Activated naive CD8-positive, alpha-beta T cell treated with anti-CD3 and anti-CD28 coated beads for 36 hours (primary cell): ENCODE results near the gene UFSP2. TPM values are rescaled to one million over a fixed set of nuclear protein-coding genes. Genes with fewer than 3 reads are reported as not detected.
A peak's percentile ranks its signal among the peaks of the same experiment; 100 is the strongest.

ENCODE experiments used
- DNase-seq: peaks from one replicate; pipeline ENCODE4 v3.0.0; 2021
- H3K27ac Mint-ChIP-seq: one replicate; pipeline ENCODE4 v1.8.0; 2022; ENCODE audit warnings: mild to moderate bottlenecking, moderate library complexity, mixed read lengths
- H3K27me3 Mint-ChIP-seq: one replicate; pipeline ENCODE4 v1.8.0; 2022; ENCODE audit warnings: mild to moderate bottlenecking, mixed read lengths
- H3K36me3 Mint-ChIP-seq: one replicate; pipeline ENCODE4 v1.8.0; 2021; ENCODE audit warnings: mild to moderate bottlenecking, mixed read lengths
- H3K4me1 Mint-ChIP-seq: one replicate; pipeline ENCODE4 v1.8.0; 2021; ENCODE audit warnings: mixed read lengths
- H3K4me3 Mint-ChIP-seq: one replicate; pipeline ENCODE4 v1.8.0; 2022; ENCODE audit warnings: mild to moderate bottlenecking, moderate library complexity, mixed read lengths
- H3K9me3 Mint-ChIP-seq: one replicate; pipeline ENCODE4 v1.8.0; 2022; ENCODE audit warnings: mixed read lengths
- total RNA-seq, 2 experiments: library from RNA; stranded (reverse); gene quantifications; one replicate each; pipeline ENCODE4 v1.2.3, GENCODE V29; 2021

UFSP2 gene
- total RNA-seq, 2 experiments from 2014 or later, result 25.6 to 27.2 TPM

- Mint-ChIP-seq H3K27me3 (no peaks in the 10 kb centered on the region), H3K9me3 (no peaks in the 10 kb centered on the region), H3K4me1 (peaks cover 4% of the 10 kb centered on the region), H3K27ac (no peak overlapping the region), H3K36me3 (peaks cover 21% of the 10 kb centered on the region), H3K4me3 (no peak overlapping the region)
- DNase-seq, result no peak
Measured at GRCh38 chr4:185404031-185404430, 21.7 kb downstream of the UFSP2 start.

- Mint-ChIP-seq H3K9me3 (no peaks in the 10 kb centered on the region), H3K36me3 (peaks cover 26% of the 10 kb centered on the region), H3K27me3 (no peaks in the 10 kb centered on the region), H3K27ac (no peak overlapping the region), H3K4me3 (peak overlapping the region; percentile 10), H3K4me1 (peaks cover 21% of the 10 kb centered on the region)
- DNase-seq, result no peak
Measured at GRCh38 chr4:185399466-185399865, 26.3 kb downstream of the UFSP2 start.

- no peak overlapping the region for H3K27ac Mint-ChIP-seq
- peaks cover 28% of the 10 kb centered on the region for H3K4me1 Mint-ChIP-seq
- no peak for DNase-seq
- H3K27me3 Mint-ChIP-seq, result no peaks in the 10 kb centered on the region
- peaks cover 25% of the 10 kb centered on the region for H3K36me3 Mint-ChIP-seq
- H3K9me3 Mint-ChIP-seq, result no peaks in the 10 kb centered on the region
- H3K4me3 Mint-ChIP-seq, result peak overlapping the region; percentile 32
Measured at GRCh38 chr4:185398618-185399017, 27.1 kb downstream of the UFSP2 start.

DNA sequence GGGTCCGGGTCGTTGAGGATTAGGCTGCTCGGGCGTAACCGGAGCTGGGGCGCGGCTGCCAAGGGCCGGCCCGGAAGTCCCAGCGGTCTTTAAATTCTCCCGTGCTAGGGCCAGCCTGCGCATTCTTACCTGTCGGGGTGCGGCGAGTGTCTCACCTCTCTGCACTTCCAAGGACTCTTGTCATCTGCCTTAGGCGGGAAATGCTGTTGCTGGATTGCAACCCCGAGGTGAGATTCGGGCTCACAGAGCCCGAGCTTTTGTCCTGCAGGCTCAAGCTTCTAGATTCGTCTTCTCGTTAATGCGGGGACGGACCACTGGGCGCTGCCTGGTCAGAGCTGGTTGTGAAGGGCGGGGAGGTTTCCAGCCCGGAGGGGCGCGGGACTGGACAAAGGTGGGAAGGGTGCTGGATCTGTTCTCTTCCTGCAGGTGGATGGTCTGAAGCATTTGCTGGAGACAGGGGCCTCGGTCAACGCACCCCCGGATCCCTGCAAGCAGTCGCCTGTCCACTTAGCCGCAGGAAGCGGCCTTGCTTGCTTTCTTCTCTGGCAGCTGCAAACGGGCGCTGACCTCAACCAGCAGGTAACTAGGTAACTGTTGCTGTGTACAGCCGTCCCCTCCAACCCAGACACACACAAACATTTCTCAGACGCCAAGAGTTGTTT is 28.9 kb downstream of the UFSP2 start, which contains the start of gene ANKRD37:
Gene ANKRD37 (plus strand): TSS at position 118 of the 662 bp plus-strand sequence. CDS start 83 bp downstream, at position 201.
- peaks cover 30% of the 10 kb centered on the region for H3K36me3 Mint-ChIP-seq
- no peaks in the 10 kb centered on the region for H3K27me3 Mint-ChIP-seq
- DNase-seq, result no peak
- no peaks in the 10 kb centered on the region for H3K9me3 Mint-ChIP-seq
- peak within 1 kb of the TSS; percentile 92 for H3K27ac Mint-ChIP-seq
- H3K4me1 Mint-ChIP-seq, result peaks cover 30% of the 10 kb centered on the region
- peak within 1 kb of the TSS; percentile 82 for H3K4me3 Mint-ChIP-seq

- H3K4me3 Mint-ChIP-seq, result peak overlapping the region; percentile 82
- H3K27ac Mint-ChIP-seq, result peak overlapping the region; percentile 92
- H3K9me3 Mint-ChIP-seq, result no peaks in the 10 kb centered on the region
- DNase-seq, result peak; percentile 98
- no peaks in the 10 kb centered on the region for H3K27me3 Mint-ChIP-seq
- peaks cover 30% of the 10 kb centered on the region for H3K4me1 Mint-ChIP-seq
- H3K36me3 Mint-ChIP-seq, result peaks cover 30% of the 10 kb centered on the region
Measured at GRCh38 chr4:185395956-185396723, 29.6 kb downstream of the UFSP2 start.

GRCh38 chr4:185395238-185395955 is 30.4 kb downstream of the UFSP2 start, which contains the start of gene LRP2BP:
Gene LRP2BP (minus strand): TSS chr4:185395924. CDS start chr4:185378186, 17,738 bp downstream.
- Mint-ChIP-seq H3K36me3 (peaks cover 34% of the 10 kb centered on the region), H3K4me3 (peak within 1 kb of the TSS; percentile 82), H3K27ac (peak within 1 kb of the TSS; percentile 92), H3K4me1 (peaks cover 30% of the 10 kb centered on the region), H3K9me3 (no peaks in the 10 kb centered on the region), H3K27me3 (no peaks in the 10 kb centered on the region)
- no peak for DNase-seq

DNA sequence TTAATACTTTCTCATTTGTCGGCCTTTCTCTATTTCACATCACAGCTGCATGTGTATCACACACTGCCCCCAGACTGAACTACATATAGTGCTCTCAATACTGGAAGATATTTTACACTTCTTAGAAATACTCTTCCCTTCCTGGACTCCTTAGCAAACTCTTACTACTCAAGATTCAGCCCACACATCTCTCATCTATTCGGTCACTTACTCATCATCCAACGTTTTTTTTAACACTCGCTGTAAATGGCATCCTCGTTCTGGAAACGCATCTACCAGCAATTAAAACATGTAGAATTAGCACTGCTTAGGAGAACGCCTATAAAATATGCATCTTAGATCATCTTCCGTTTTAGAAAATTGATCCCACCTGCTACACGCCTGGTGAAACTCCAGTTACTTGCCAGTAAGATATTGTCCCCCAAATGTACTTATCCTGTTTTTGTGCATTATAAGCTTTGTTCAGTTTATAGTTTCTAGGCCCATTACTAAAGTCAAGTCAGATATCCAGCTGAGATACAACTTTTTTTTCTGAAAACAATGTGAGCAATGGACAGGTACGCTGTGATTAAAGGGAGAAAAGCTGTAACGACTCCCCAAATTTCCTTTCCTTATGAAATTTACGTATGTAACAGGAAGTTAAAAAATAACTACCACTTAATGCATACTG is 31.1 kb downstream of the UFSP2 start:
- H3K36me3 Mint-ChIP-seq, result peaks cover 29% of the 10 kb centered on the region
- peaks cover 26% of the 10 kb centered on the region for H3K4me1 Mint-ChIP-seq
- H3K27me3 Mint-ChIP-seq, result no peaks in the 10 kb centered on the region
- DNase-seq, result no peak
- H3K9me3 Mint-ChIP-seq, result no peaks in the 10 kb centered on the region
- peak overlapping the region; percentile 88 for H3K27ac Mint-ChIP-seq
- peak overlapping the region; percentile 81 for H3K4me3 Mint-ChIP-seq

DNA sequence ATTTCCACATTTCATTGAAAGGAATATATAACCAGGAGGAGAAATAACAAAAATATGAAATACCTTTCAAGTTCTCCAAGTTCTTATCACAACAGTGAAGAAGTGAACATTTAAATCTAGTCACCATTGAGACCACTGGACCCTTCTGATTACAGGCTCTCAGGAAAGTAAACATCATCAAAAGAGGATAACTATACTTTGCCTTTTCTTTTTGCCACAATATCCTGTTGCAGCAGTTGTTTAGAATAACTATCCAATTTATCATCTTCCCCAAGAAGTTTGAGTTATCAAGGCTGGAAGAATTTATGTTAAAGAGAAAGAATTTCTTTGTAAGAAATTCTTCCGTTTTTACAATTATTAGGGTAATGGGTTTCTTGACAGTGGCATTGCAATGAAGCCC is 33.6 kb downstream of the UFSP2 start:
- no peaks in the 10 kb centered on the region for H3K27me3 Mint-ChIP-seq
- DNase-seq, result no peak
- H3K27ac Mint-ChIP-seq, result no peak overlapping the region
- peaks cover 19% of the 10 kb centered on the region for H3K4me1 Mint-ChIP-seq
- H3K36me3 Mint-ChIP-seq, result peaks cover 15% of the 10 kb centered on the region
- H3K9me3 Mint-ChIP-seq, result no peaks in the 10 kb centered on the region
- no peak overlapping the region for H3K4me3 Mint-ChIP-seq

GRCh38 chr4:185390941-185391340 is 34.8 kb downstream of the UFSP2 start:
- H3K4me3 Mint-ChIP-seq, result no peak overlapping the region
- no peaks in the 10 kb centered on the region for H3K27me3 Mint-ChIP-seq
- no peaks in the 10 kb centered on the region for H3K9me3 Mint-ChIP-seq
- peaks cover 16% of the 10 kb centered on the region for H3K4me1 Mint-ChIP-seq
- peaks cover 12% of the 10 kb centered on the region for H3K36me3 Mint-ChIP-seq
- no peak overlapping the region for H3K27ac Mint-ChIP-seq
- DNase-seq, result no peak

DNA sequence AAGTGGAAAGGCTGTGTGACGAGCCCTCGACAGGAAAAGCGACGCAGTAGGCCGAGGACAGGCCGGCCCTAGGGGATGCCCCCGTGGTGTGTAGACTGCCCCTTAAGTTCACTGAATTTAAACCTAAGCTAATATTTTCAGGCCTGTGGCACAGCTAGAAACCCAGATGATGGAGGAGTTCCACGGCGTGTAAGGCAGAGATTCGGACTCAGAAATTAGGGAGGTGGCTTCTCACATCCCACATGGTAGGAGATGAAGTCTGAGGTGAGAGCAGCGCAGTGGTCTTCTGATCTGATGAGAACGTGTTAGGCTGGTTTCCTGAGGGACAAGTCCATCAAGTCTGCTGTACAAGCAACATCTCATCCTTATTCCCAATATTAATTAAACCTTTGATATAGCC is 37.8 kb downstream of the UFSP2 start:
- Mint-ChIP-seq H3K27me3 (peaks cover 25% of the 10 kb centered on the region), H3K9me3 (no peaks in the 10 kb centered on the region), H3K27ac (no peak overlapping the region), H3K36me3 (peaks cover 13% of the 10 kb centered on the region), H3K4me1 (peaks cover 12% of the 10 kb centered on the region), H3K4me3 (no peak overlapping the region)
- no peak for DNase-seq

DNA sequence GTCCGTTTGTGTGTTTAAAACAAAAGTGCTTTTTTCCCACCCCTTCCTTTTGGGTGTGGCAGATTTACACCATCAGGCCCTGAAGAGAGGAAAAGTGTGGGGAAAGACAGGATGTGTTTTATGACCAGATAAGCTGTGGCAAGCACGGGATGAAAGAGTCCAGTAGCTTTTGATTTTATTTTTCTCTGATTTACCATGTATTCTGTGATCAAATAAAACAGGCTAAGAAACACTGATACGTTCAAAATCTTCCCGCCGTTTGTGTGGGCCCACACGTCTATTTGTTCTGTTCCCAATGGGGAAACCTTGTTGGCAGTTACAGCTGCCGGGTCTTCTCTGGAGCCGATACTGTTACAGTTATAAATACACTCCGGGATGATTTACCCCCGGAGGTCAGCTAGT is 40.8 kb downstream of the UFSP2 start:
- peak overlapping the region; percentile 34 for H3K4me3 Mint-ChIP-seq
- H3K27ac Mint-ChIP-seq, result no peak overlapping the region
- H3K36me3 Mint-ChIP-seq, result peaks cover 20% of the 10 kb centered on the region
- H3K9me3 Mint-ChIP-seq, result peaks cover 9% of the 10 kb centered on the region
- peaks cover 27% of the 10 kb centered on the region for H3K27me3 Mint-ChIP-seq
- DNase-seq, result no peak
- peaks cover 12% of the 10 kb centered on the region for H3K4me1 Mint-ChIP-seq

DNA sequence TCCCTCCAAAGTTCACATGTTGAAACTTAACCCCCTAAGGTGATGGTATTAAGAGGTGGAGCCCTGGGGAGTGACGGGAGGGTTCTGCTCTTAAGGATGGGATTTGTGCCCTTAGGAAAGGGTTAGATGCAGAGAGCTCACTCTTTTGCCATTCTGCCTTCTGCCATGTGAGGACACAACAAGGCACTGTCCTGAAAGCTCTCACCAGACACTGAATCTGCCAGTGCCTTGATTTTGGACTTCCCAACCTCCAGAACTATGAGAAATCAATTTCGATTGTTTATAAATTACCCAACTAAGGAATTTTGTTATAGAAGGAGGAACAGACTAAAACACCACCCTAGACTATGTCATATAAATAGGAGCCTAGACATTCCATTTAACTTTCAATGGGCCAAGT is 41.7 kb downstream of the UFSP2 start:
- Mint-ChIP-seq H3K27ac (no peak overlapping the region), H3K36me3 (peaks cover 20% of the 10 kb centered on the region), H3K4me3 (no peak overlapping the region), H3K4me1 (peaks cover 12% of the 10 kb centered on the region), H3K27me3 (peaks cover 27% of the 10 kb centered on the region), H3K9me3 (peaks cover 9% of the 10 kb centered on the region)
- no peak for DNase-seq

- Mint-ChIP-seq H3K4me3 (no peak overlapping the region), H3K36me3 (peaks cover 23% of the 10 kb centered on the region), H3K9me3 (peaks cover 9% of the 10 kb centered on the region), H3K4me1 (peaks cover 12% of the 10 kb centered on the region), H3K27me3 (peaks cover 27% of the 10 kb centered on the region), H3K27ac (no peak overlapping the region)
- no peak for DNase-seq
Measured at GRCh38 chr4:185383451-185383850, 42.3 kb downstream of the UFSP2 start.

DNA sequence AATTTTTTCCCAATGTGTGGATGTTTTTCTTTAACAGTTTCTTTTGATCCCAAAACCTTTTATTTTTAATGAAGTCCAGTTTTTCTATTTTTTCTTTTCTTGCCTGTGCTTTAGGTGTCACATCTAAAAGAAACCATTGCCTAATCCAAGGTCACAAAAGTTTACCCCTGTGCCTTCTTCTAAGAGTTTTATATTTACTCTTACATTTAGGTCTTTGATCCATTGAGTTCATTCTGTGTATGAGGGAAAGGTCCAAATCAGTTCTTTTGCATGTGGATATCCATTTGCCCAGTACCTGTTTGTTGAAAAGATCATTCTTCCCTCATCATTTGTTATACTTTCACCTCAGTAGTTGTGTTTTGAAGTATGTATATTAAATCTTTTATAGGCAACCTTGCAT is 43.0 kb downstream of the UFSP2 start:
- Mint-ChIP-seq H3K4me1 (peaks cover 12% of the 10 kb centered on the region), H3K4me3 (no peak overlapping the region), H3K36me3 (peaks cover 26% of the 10 kb centered on the region), H3K27ac (no peak overlapping the region), H3K9me3 (peaks cover 9% of the 10 kb centered on the region), H3K27me3 (peaks cover 27% of the 10 kb centered on the region)
- DNase-seq, result no peak
